RWPE1 (cell line): ENCODE results near the gene KCNC4.

ENCODE experiments used
- CTCF ChIA-PET: fragments of 350-600 bp; sonication (Branson Sonifier 250); formaldehyde crosslinking; extraction: SDS; loops from one replicate; lab custom pipeline; 2021; lab: Yijun Ruan, JAX
- POLR2A ChIA-PET: fragments of 400-600 bp; formaldehyde crosslinking; extraction: SDS; loops from one replicate; lab custom pipeline; 2020; ENCODE audit warnings: antibody characterized with exemption; ENCODE audit not compliant: low non-redundant PET; lab: Yijun Ruan, JAX
- DNase-seq: peaks from one replicate; pipeline ENCODE4 v3.0.0; 2012; ENCODE audit warnings: low spot score
- H3K27ac ChIP-seq: fragments of 450-650 bp; 2 replicates; pipeline ENCODE4 v1.5.1; 2017
- TF ChIP-seq, protein P1 (sequence below): fragments of 450-650 bp; conservative IDR thresholded peaks from 2 replicates; pipeline ENCODE4 v1.5.1; 2017; ENCODE audit warnings: low read depth, mild to moderate bottlenecking

The KCNC4 gene

GRCh38 chr1:110176299-110176956 lies 33.7 kb upstream of the KCNC4 start:
- H3K27ac ChIP-seq, result no peak overlapping the region
- no peak for DNase-seq
- CTCF ChIA-PET, result interaction anchor here (0.6 to 1.5 kb wide), 3 partner anchors 26 to 320 kb away, joined by 3 to 5 read pairs (median 3); no protein-coding TSS in a partner anchor

DNA sequence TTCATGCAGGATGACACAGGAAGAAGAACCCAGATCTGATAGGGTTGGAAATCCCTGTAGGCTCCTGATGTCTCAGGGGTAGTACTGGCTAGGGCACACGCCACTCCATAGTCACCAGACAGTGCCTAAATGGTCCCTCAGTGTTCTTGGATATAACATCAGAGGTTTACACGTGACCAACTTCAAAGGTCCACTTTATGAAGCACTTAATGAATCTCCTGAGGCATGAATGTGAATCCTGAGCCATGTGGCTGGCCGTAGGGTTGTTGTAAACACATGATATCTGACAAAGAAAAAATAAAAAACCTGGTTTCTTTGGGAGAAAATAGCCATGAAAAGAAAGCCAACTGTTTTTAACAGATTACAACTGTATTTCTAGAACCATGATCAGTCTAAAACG lies 32.3 kb upstream of the KCNC4 start:
- ChIA-PET POLR2A (no interaction called here), CTCF (interaction anchor here (0.7 kb wide), 1 partner anchor 19 kb away, joined by 3 read pairs; no protein-coding TSS in a partner anchor)
- no peak overlapping the region for H3K27ac ChIP-seq
- DNase-seq, result no peak
- TF ChIP-seq, protein P1, sequence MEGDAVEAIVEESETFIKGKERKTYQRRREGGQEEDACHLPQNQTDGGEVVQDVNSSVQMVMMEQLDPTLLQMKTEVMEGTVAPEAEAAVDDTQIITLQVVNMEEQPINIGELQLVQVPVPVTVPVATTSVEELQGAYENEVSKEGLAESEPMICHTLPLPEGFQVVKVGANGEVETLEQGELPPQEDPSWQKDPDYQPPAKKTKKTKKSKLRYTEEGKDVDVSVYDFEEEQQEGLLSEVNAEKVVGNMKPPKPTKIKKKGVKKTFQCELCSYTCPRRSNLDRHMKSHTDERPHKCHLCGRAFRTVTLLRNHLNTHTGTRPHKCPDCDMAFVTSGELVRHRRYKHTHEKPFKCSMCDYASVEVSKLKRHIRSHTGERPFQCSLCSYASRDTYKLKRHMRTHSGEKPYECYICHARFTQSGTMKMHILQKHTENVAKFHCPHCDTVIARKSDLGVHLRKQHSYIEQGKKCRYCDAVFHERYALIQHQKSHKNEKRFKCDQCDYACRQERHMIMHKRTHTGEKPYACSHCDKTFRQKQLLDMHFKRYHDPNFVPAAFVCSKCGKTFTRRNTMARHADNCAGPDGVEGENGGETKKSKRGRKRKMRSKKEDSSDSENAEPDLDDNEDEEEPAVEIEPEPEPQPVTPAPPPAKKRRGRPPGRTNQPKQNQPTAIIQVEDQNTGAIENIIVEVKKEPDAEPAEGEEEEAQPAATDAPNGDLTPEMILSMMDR, result no peak

More at GRCh38 chr1:110176299-110176956, 33.7 kb upstream of the KCNC4 start:
- TF ChIP-seq, protein P1, result no peak
- POLR2A ChIA-PET, result interaction anchor here (0.9 kb wide), 1 partner anchor 20 kb away, joined by 3 read pairs; no protein-coding TSS in a partner anchor

GRCh38 chr1:110183642-110184167 lies 26.4 kb upstream of the KCNC4 start:
- TF ChIP-seq, protein P1, result no peak
- no peak overlapping the region for H3K27ac ChIP-seq
- CTCF ChIA-PET, result no interaction called here
- no peak for DNase-seq
- POLR2A ChIA-PET, result no interaction called here

GRCh38 chr1:110184446-110184845 lies 25.7 kb upstream of the KCNC4 start:
- H3K27ac ChIP-seq, result no peak overlapping the region
- DNase-seq, result no peak
- ChIA-PET CTCF (no interaction called here), POLR2A (no interaction called here)
- TF ChIP-seq, protein P1, result no peak

- no peak overlapping the region for H3K27ac ChIP-seq
- ChIA-PET POLR2A (no interaction called here), CTCF (interaction anchor here (0.5 kb wide), 1 partner anchor 113 kb away, joined by 3 read pairs; no protein-coding TSS in a partner anchor)
- DNase-seq, result no peak
- TF ChIP-seq, protein P1, result no peak
Observed at GRCh38 chr1:110185181-110185580, 24.9 kb upstream of the KCNC4 start.

- DNase-seq, result no peak
- CTCF ChIA-PET, result interaction anchor here (0.6 to 1.0 kb wide), 6 partner anchors 10 to 693 kb away, joined by 3 to 7 read pairs (median 3); no protein-coding TSS in a partner anchor
- POLR2A ChIA-PET, result no interaction called here
- TF ChIP-seq, protein P1, result no peak
- H3K27ac ChIP-seq, result no peak overlapping the region
Observed at GRCh38 chr1:110186558-110186957, 23.6 kb upstream of the KCNC4 start.
